Loucy (cell line): ENCODE measurements around the gene YWHAQ.

Source experiments
- H2AFZ ChIP-seq: fragments of 200-600 bp; sonication (generic); 2 replicates; pipeline ENCODE4 v1.6.0; 2016; ENCODE audit warnings: antibody characterized with exemption, mild to moderate bottlenecking, low read length, moderate library complexity
- H3F3A ChIP-seq: fragments of 200-600 bp; 2 replicates; pipeline ENCODE4 v1.6.0; 2016; ENCODE audit warnings: antibody characterized with exemption, low read depth, mild to moderate bottlenecking
- H3K27me3 ChIP-seq: fragments of 200-600 bp; sonication (generic); 2 replicates; pipeline ENCODE4 v1.6.1; 2014; ENCODE audit warnings: low read length, mild to moderate bottlenecking; ENCODE audit not compliant: insufficient read depth, poor library complexity, severe bottlenecking
- H3K36me3 ChIP-seq: fragments of 200-600 bp; sonication (generic); 2 replicates; pipeline ENCODE4 v1.6.1; 2016; ENCODE audit warnings: low read length; ENCODE audit not compliant: insufficient read depth
- H3K4me1 ChIP-seq: fragments of 200-600 bp; sonication (generic); 2 replicates; pipeline ENCODE4 v1.5.1; 2014; ENCODE audit warnings: low read length, mild to moderate bottlenecking; ENCODE audit not compliant: insufficient read depth, poor library complexity, severe bottlenecking
- H3K4me2 ChIP-seq: fragments of 200-600 bp; sonication (generic); 2 replicates; pipeline ENCODE4 v1.6.0; 2014; ENCODE audit warnings: antibody characterized with exemption, low read length, low read depth, mild to moderate bottlenecking; ENCODE audit not compliant: poor library complexity, severe bottlenecking
- H3K4me3 ChIP-seq: fragments of 200-600 bp; sonication (generic); 2 replicates; pipeline ENCODE4 v1.5.1; 2014; ENCODE audit warnings: low read length, mild to moderate bottlenecking, mixed read lengths; ENCODE audit not compliant: poor library complexity, severe bottlenecking
- H3K79me2 ChIP-seq: fragments of 200-600 bp; sonication (generic); 2 replicates; pipeline ENCODE4 v1.6.1; 2014; ENCODE audit warnings: low read length; ENCODE audit not compliant: insufficient read depth
- H3K9ac ChIP-seq: fragments of 200-600 bp; sonication (generic); 2 replicates; pipeline ENCODE4 v1.6.0; 2014; ENCODE audit warnings: mild to moderate bottlenecking, low read depth, low read length, moderate library complexity; ENCODE audit not compliant: poor library complexity, severe bottlenecking
- H3K9me2 ChIP-seq: fragments of 200-600 bp; sonication (generic); replicated peaks from 2 replicates; pipeline ENCODE4 v1.6.1; 2016; ENCODE audit warnings: low read depth, low read length, mixed read lengths
- H3K9me3 ChIP-seq: fragments of 200-600 bp; sonication (generic); 2 replicates; pipeline ENCODE4 v1.6.1; 2014; ENCODE audit warnings: mild to moderate bottlenecking, antibody characterized with exemption, low read length, low read depth; ENCODE audit not compliant: insufficient read depth
- H4K20me1 ChIP-seq: fragments of 200-600 bp; sonication (generic); 2 replicates; pipeline ENCODE4 v1.6.0; 2014; ENCODE audit warnings: antibody characterized with exemption, low read length, mild to moderate bottlenecking; ENCODE audit not compliant: insufficient read depth, poor library complexity, severe bottlenecking
- EZH2phosphoT487 ChIP-seq: fragments of 200-600 bp; IDR thresholded peaks from 2 replicates; pipeline ENCODE4 v1.6.1; 2018; ENCODE audit warnings: antibody characterized with exemption, mild to moderate bottlenecking, moderate library complexity, borderline replicate concordance
- TF ChIP-seq, protein P1 (sequence below): fragments of 200-600 bp; sonication (generic); conservative IDR thresholded peaks from 2 replicates; pipeline ENCODE4 v1.5.1; 2014; ENCODE audit warnings: mild to moderate bottlenecking, antibody characterized with exemption, low read length

YWHAQ gene

DNA sequence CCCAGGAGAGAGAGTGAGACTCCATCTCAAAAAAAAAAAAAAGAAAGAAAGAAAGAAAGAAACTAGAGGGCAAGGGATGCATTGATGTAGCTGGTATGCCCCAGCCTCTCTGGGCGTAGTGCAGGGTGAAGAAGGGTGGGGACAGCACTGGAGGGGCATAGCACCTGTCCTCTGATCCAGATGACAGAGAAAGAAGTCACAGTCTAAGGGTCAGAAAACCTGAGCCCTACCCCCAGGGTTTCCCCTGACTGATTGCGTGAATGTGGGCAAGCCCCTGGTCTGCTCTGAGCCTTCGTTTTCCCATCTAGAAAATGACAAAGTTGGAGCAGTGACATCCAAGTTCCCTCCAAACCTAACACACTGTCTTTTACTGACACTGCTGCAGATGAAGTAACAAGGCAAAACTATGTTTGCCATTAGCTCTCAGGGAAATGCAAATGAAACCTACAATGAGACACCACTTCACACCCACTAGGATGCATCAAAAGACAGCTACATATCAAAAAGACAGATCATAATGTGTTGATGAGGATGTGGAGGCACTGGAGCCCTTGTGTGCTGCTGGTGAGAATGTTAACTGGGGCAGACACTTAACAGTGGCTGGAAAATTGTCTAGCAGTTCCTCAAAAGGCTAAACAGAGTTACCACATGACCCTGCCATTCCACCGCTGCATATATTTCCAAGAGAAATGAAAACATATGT lies 19.5 kb upstream of the YWHAQ start:
- H2AFZ ChIP-seq: no peak overlapping the region
- no peak overlapping the region for H3K4me3 ChIP-seq
- no peak overlapping the region for H3K4me2 ChIP-seq

DNA sequence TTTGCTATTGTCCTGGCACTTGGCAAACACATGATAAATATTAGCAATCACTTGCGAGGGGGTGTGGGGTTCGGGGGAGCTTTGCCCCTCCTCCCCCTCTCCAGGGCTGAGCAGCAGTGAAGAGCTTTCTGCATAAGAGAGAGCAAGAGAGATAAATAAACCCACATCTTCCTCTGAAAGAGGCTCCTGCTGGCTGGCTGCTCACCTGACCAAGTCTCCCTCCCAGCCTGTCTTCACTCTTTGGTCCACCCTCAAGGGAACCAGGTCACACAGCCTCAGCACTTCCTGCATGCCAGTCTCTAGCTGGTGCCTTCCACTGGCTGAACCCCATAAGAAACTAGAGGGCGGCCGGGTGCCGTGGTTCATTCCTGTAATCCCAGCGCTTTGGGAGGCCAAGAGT lies 18.5 kb upstream of the YWHAQ start:
- TF ChIP-seq EZH2phosphoT487: no peak
- TF ChIP-seq, protein P1, sequence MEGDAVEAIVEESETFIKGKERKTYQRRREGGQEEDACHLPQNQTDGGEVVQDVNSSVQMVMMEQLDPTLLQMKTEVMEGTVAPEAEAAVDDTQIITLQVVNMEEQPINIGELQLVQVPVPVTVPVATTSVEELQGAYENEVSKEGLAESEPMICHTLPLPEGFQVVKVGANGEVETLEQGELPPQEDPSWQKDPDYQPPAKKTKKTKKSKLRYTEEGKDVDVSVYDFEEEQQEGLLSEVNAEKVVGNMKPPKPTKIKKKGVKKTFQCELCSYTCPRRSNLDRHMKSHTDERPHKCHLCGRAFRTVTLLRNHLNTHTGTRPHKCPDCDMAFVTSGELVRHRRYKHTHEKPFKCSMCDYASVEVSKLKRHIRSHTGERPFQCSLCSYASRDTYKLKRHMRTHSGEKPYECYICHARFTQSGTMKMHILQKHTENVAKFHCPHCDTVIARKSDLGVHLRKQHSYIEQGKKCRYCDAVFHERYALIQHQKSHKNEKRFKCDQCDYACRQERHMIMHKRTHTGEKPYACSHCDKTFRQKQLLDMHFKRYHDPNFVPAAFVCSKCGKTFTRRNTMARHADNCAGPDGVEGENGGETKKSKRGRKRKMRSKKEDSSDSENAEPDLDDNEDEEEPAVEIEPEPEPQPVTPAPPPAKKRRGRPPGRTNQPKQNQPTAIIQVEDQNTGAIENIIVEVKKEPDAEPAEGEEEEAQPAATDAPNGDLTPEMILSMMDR: no peak

More for the DNA sequence above, 19.5 kb upstream of the YWHAQ start:
- Histone ChIP-seq H3K79me2 (no peaks in the 10 kb centered on the region), H3F3A (no peaks in the 10 kb centered on the region), H3K36me3 (no peaks in the 10 kb centered on the region), H3K4me1 (peaks cover 4% of the 10 kb centered on the region), H4K20me1 (no peaks in the 10 kb centered on the region), H3K27me3 (no peaks in the 10 kb centered on the region), H3K9me3 (no peaks in the 10 kb centered on the region), H3K9ac (no peak overlapping the region), H3K9me2 (no peaks in the 10 kb centered on the region)
- TF ChIP-seq, protein P1: no peak
- TF ChIP-seq EZH2phosphoT487: no peak

DNA sequence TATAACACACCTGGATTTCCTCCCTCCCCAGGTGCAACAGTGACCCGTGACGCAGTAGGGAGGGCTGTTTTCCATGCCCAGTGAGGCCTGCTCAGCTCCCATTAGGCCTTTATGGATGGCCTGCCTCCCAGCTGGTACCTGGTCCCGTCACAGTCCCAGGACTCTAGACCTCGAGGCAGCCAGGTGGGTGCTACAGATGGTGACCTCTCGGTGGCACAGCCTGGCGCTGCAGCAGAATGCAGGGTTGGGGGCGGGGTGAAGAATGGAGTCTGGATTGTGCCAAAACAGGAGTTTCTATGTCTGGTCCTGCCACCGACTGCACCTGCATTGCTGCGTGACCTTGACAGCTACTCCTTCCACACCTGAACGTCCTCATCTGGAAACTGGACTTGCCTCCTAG lies 18.0 kb upstream of the YWHAQ start:
- no peaks in the 10 kb centered on the region for H3F3A ChIP-seq
- H3K4me2 ChIP-seq: no peak overlapping the region
- H3K9ac ChIP-seq: no peak overlapping the region
- H3K4me1 ChIP-seq: peaks cover 4% of the 10 kb centered on the region
- H3K79me2 ChIP-seq: no peaks in the 10 kb centered on the region
- no peaks in the 10 kb centered on the region for H4K20me1 ChIP-seq
- H2AFZ ChIP-seq: no peak overlapping the region
- no peaks in the 10 kb centered on the region for H3K9me2 ChIP-seq
- TF ChIP-seq, protein P1: no peak
- TF ChIP-seq EZH2phosphoT487: no peak
- no peaks in the 10 kb centered on the region for H3K27me3 ChIP-seq
- no peak overlapping the region for H3K4me3 ChIP-seq
- no peaks in the 10 kb centered on the region for H3K36me3 ChIP-seq
- no peaks in the 10 kb centered on the region for H3K9me3 ChIP-seq

More for the DNA sequence above, 18.5 kb upstream of the YWHAQ start:
- Histone ChIP-seq H3K36me3 (no peaks in the 10 kb centered on the region), H4K20me1 (no peaks in the 10 kb centered on the region), H2AFZ (no peak overlapping the region), H3K27me3 (no peaks in the 10 kb centered on the region), H3F3A (no peaks in the 10 kb centered on the region), H3K79me2 (no peaks in the 10 kb centered on the region), H3K9me2 (no peaks in the 10 kb centered on the region), H3K4me1 (peaks cover 4% of the 10 kb centered on the region), H3K4me2 (no peak overlapping the region), H3K4me3 (no peak overlapping the region), H3K9me3 (no peaks in the 10 kb centered on the region), H3K9ac (no peak overlapping the region)
